ENCODE measurements around the gene UBE2B. TPM values are rescaled to one million over a fixed set of nuclear protein-coding genes. Genes with fewer than 3 reads are reported as not detected.
"Not testable (repeated sequence)": the region's sequence is repeated elsewhere in the genome, so short reads cannot be mapped to it uniquely, and the experiment has no call there.

The UBE2B gene
- total RNA-seq: 10 to 100 TPM; 27.4 to 57.7 TPM

DNA sequence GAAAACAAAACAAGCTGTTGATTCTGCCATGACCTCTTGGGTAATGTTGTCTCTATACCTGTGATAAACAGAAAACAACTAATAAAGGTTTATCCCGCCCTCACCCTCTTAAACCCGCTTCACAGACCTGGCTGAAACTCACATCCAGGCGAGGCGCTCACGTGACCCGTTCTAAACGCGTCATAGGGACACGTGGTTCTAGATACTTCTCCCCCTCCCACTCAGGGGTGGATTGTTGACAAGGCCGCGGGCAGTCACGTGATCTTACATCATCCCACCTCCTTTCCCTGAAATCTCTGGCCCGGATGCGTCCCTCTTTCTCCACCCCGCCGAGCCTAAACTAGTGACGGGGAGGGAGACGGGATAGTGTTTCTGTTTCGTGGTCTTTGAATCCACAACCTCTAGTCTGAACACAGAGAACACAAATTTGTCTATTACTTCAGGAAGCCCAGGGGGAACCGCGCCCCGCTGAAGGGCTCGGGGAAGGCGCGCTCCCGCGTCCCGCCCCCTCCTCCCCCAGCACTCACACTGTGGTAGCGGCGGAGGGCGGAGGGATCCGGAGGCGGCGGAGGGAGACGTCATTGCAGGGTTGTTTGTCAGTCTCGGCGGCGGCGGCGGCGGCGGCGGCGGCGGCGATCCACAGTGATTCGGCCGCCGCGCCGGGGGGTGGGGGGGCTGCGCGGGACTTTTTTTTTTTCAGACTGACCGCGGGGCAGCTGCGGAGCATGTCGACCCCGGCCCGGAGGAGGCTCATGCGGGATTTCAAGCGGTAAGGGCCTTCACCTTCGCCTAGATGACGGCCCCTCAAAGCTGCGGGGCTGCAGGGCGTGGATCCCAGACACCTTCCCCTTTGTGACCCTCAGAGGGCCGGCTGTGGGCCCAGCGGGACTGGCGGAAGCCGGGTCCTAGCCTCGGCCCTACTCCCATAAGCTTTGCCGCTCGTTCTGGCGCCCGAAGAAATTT is at the start of gene UBE2B:
UBE2B (plus strand) TSS at position 699 of the 963 bp plus-strand sequence; CDS start at position 726, 27 bp downstream.
- Histone ChIP-seq H3K4me1 (replicated peaks) (no peaks in the 10 kb centered on the region), H3K9me3 (no peaks in the 10 kb centered on the region), H3K27me3 (replicated peaks; ENCODE audit: insufficient read depth) (no peaks in the 10 kb centered on the region), H3K4me3 (peak within 1 kb of the TSS; percentile 75 to 76), H3K27ac (peak within 1 kb of the TSS; percentile 96 to 97), H3K36me3 (no peaks in the 10 kb centered on the region)
- intact Hi-C loops (cut with DNase I): loop anchor here (2.0 to 10.0 kb wide), 3 partner anchors 156 to 206 kb away; partner anchors contain the start of gene SKP1
- WGBS: under 1% methylated on average over 56 of the region's 74 CpGs
- peak; percentile 99 for DNase-seq (ENCODE audit: low spot score)
- TF ChIP-seq POLR2AphosphoS5 (IDR thresholded peaks at IDR 0.05): peak; percentile 100
- TF ChIP-seq POLR2A (IDR thresholded peaks at IDR 0.05): peak; percentile 86
- TF ChIP-seq, protein P1, sequence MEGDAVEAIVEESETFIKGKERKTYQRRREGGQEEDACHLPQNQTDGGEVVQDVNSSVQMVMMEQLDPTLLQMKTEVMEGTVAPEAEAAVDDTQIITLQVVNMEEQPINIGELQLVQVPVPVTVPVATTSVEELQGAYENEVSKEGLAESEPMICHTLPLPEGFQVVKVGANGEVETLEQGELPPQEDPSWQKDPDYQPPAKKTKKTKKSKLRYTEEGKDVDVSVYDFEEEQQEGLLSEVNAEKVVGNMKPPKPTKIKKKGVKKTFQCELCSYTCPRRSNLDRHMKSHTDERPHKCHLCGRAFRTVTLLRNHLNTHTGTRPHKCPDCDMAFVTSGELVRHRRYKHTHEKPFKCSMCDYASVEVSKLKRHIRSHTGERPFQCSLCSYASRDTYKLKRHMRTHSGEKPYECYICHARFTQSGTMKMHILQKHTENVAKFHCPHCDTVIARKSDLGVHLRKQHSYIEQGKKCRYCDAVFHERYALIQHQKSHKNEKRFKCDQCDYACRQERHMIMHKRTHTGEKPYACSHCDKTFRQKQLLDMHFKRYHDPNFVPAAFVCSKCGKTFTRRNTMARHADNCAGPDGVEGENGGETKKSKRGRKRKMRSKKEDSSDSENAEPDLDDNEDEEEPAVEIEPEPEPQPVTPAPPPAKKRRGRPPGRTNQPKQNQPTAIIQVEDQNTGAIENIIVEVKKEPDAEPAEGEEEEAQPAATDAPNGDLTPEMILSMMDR (IDR thresholded peaks at IDR 0.05): peak in 2 of 4 experiments; percentile 18 to 23

DNA sequence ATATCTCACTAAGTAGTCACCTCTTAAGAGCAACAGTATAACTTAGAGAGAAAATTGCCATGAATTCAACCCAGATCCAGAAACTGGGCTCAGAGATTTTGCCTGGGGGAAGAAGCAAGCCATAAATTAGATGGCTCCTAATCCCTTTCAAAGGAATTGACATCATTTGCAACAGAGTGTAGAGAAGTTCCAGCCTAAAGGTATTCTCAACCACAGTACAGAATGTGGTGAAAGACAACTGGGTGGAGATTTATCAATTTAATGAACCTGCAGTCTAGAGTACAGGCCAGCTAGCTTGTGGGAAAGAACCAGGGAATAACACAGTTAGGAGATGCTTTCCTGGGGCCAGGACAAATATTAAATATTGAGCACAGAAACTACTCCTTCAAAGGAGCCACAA is 44.0 kb upstream of the UBE2B start:
- Histone ChIP-seq H3K9me3 (no peaks in the 10 kb centered on the region), H3K4me3 (no peak overlapping the region), H3K27me3 (replicated peaks; ENCODE audit: insufficient read depth) (no peaks in the 10 kb centered on the region), H3K4me1 (replicated peaks) (no peaks in the 10 kb centered on the region), H3K36me3 (no peaks in the 10 kb centered on the region), H3K27ac (no peak overlapping the region)
- TF ChIP-seq POLR2AphosphoS5 (IDR thresholded peaks at IDR 0.05): no peak
- TF ChIP-seq, protein P1 (IDR thresholded peaks at IDR 0.05): no peak
- no peak for TF ChIP-seq POLR2A (IDR thresholded peaks at IDR 0.05)
- intact Hi-C loops (cut with DNase I): no loop called here
- DNase-seq (ENCODE audit: low spot score): no peak

DNA sequence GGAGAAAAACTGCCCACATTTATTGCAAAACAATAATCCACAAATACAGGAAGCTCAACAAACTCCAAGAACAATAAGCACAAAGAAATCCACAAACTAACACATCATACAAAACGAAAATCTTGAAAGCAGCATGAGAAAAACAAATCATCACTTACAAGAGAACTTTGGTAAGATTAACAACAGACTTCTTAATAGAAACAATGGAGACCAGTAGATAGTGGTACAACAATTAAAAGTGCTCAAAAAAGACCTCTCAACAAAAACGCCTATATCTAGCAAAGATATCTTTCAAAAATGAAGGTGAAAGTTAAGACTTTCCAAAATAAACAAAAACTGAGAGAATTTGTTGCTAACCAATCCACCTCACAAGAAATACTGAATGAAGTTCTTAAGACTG is 42.8 kb upstream of the UBE2B start:
- Histone ChIP-seq H3K27ac (no peak overlapping the region), H3K4me3 (no peak overlapping the region), H3K27me3 (replicated peaks; ENCODE audit: insufficient read depth) (no peaks in the 10 kb centered on the region), H3K36me3 (no peaks in the 10 kb centered on the region), H3K9me3 (no peaks in the 10 kb centered on the region), H3K4me1 (replicated peaks) (no peaks in the 10 kb centered on the region)
- 75% methylated on average over 2 of the region's 2 CpGs for WGBS
- TF ChIP-seq POLR2A (IDR thresholded peaks at IDR 0.05): no peak
- TF ChIP-seq, protein P1 (IDR thresholded peaks at IDR 0.05): no peak
- TF ChIP-seq POLR2AphosphoS5 (IDR thresholded peaks at IDR 0.05): no peak
- DNase-seq (ENCODE audit: low spot score): no peak
- intact Hi-C loops (cut with DNase I): no loop called here

DNA sequence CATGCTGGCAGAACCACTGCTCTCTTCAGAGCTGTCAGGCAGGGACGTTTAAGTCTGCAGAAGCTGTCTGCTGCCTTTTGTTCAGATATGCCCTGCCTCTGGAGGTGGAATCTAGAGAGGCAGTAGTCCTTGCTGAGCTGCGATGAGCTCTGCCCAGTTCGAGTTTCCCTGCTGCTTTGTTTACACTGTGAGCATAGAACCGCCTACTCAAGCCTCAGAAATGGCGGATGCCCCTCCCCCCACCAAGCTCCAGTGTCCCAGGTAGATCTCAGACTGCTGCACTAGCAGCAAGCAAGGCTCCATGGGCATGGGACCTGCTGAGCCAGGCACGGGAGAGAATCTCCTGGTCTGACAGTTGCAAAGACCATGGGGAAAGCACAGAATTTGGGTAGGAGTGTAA is 34.5 kb upstream of the UBE2B start:
- H3K4me3 ChIP-seq; H3K4me1 ChIP-seq (replicated peaks); H3K36me3 ChIP-seq; H3K9me3 ChIP-seq; intact Hi-C loops (cut with DNase I); H3K27ac ChIP-seq; H3K27me3 ChIP-seq (replicated peaks; ENCODE audit: insufficient read depth); DNase-seq (ENCODE audit: low spot score): not testable (repeated sequence)
- 83% methylated on average over 5 of the region's 6 CpGs for WGBS

DNA sequence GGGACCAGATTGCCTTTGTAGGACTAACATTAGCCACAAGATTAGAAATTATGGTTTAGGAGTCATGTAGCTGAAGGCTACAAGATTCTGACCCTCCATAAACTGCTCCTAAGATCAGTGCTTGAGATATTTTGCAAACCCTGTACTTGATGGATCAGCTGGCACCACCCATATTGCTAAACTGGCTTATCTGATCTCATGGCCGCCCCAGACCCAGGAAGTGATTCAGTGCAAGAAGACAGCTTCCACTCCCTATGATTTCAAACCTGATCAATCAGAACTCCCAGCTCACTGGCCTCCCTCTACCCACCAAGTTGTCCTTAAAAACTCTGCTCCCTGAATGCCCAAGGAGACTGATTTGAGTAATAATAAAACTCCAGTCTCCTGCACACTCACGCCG is 27.9 kb upstream of the UBE2B start:
- DNase-seq (ENCODE audit: low spot score); H3K4me3 ChIP-seq; H3K4me1 ChIP-seq (replicated peaks); H3K9me3 ChIP-seq; H3K27me3 ChIP-seq (replicated peaks; ENCODE audit: insufficient read depth); intact Hi-C loops (cut with DNase I); H3K36me3 ChIP-seq; H3K27ac ChIP-seq: not testable (repeated sequence)
- WGBS: 91% methylated on average over 3 of the region's 3 CpGs

- DNase-seq (ENCODE audit: low spot score); H3K4me3 ChIP-seq; H3K27me3 ChIP-seq (replicated peaks; ENCODE audit: insufficient read depth); H3K9me3 ChIP-seq; H3K4me1 ChIP-seq (replicated peaks); H3K36me3 ChIP-seq; intact Hi-C loops (cut with DNase I): not testable (repeated sequence)
- peak overlapping the region; percentile 61 to 68 for H3K27ac ChIP-seq
- WGBS: 80% methylated on average over 3 of the region's 3 CpGs
These were observed 25.9 kb upstream of the UBE2B start for GRCh38 chr5:134345476-134345875.
